DLD1 (cell line): ENCODE data around the gene RXRA.

Experiments
- in situ Hi-C: cut with HindIII; loops from 2 replicates; pipeline ENCODE4 v1.10.0; 2017; ENCODE audit warnings: low sequenced_read_pairs

The RXRA gene

DNA sequence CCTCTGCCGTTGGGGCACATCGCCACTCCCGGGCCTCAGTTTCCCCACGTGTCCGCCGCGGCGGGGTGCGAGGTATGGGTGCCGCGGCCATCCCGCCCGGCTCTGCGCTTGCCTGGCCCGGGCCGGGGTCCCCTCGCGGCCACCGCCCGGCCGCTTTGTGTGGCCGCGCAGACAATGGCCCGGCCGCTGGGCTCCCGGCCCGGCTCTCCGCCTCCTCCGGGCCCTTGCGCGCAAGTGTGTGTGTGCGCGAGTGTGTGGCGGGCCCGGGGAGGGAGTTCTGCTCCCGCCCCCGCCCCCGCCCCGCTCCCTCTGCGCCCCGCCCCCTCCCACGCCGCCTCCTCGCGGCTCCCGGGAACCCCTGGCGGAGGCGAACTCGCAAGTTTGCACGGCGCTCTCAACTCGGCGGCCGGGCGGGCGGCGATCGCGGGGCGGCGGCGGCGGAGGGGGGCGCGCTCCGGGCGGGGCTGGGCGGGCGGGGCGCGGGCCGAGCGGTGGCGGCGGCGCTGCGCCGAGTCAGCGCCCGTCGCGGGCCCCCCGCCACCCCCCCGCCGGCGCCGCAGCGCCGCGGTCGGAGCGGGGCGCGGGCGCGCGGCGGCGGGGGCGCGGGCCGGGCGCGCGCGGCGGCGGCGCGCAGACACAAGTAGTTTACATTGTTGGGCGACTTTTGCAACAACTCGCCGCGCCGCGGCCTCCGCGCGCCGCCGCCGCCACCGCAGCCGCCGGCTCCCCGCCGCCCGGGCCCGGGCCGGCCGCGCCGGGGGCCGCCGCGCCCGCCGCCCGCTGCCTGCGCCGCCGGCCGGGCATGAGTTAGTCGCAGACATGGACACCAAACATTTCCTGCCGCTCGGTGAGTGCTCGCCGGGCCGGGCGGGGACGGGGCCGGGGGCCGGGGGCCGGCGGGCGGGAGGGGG is at the start of gene RXRA:
TSS of gene RXRA (plus strand) at position 643 of the 911 bp plus-strand sequence. CDS start at position 820, 177 bp downstream.
- in situ Hi-C loops, result loop anchor here (10.0 kb wide), 1 partner anchor 119 kb away; no protein-coding TSS in a partner anchor

DNA sequence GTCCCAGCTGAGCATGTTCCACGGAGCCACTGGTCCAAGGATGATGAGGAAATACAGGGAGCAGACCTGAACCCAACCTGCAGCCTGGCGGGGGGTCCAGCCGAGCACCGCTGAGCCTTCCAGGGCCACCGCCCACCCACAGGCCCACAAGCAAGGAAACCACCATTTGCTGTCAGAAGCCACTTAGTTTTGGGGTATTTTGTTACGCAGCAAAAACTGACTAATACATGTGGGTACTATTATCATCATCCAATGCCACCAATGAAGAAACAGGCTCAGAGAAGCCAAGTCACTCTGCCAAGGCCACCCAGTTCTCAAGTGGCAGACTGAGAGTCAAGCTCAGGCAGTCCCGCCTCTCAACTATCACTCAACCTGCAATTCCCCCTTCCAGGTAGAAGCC is 48.0 kb upstream of the RXRA start:
- in situ Hi-C loops, result no loop called here

DNA sequence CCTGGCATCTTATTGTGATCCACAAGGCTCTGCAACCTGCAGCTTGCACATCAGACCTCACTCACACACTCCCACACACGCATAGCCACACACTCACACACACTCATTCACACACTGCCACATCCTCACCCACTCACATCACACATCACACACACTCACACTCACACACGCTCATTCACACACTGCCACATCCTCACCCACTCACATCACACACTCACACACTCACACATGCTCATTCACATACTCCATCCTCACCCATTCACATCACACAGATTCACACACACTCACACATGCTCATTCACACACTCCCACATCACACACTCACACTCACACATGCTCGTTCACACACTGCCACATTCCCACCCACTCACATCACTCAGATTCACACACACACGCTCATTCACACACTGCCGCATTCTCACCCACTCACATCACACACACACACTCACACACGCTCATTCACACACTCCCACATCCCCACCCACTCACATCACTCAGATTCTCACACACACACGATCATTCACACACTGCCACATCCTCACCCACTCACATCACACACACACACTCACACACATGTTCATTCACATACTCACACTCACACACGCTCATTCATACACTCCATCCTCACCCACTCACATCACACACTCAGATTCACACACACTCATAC is 47.1 kb upstream of the RXRA start:
- in situ Hi-C loops, result no loop called here

DNA sequence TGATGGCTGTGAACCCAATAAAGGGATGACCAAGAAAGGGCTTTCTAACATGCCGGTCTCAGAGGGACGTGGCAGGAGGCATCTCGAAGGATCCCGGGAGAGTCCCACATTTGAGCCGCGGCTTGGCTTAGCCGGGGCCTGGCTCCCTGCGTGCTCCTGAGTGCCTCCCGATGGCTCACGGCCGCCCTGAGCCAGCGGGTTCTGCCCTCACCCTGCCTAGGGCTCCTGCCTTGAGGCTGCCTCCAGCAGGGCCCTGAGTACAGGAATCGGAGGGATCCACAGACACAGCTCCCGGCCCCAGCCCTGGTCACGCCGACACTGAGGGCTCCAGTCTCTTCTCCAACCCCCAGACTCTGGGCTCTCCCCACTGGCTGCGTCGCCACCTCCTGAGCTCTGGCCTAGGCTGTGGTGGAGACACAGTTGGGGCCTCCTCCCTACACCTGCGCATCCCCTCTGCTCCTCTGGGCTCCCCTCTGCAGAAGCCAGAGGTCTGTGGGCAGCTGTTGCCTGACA is 44.1 kb upstream of the RXRA start:
- in situ Hi-C loops, result no loop called here

DNA sequence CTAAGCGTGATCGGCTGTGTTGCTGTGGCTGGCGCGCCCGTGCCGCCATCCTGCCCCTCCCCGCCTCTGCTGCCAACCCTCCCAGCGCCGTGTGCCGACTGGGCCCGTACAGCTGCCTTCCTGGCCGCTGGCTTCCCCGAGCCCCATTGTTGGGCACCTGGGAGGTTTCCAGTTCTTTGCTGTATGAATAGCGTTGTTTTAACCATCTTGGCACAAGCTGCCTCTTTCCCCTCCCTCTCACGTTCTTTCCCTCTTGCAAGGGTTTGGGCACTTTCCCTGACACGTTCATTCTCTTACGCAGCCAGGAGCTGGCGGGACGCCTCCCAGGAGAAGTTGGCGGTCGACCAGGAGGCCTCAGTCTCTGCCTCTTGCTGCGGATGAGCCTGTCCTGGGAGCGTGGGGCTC is 43.1 kb upstream of the RXRA start:
- in situ Hi-C loops, result no loop called here

DNA sequence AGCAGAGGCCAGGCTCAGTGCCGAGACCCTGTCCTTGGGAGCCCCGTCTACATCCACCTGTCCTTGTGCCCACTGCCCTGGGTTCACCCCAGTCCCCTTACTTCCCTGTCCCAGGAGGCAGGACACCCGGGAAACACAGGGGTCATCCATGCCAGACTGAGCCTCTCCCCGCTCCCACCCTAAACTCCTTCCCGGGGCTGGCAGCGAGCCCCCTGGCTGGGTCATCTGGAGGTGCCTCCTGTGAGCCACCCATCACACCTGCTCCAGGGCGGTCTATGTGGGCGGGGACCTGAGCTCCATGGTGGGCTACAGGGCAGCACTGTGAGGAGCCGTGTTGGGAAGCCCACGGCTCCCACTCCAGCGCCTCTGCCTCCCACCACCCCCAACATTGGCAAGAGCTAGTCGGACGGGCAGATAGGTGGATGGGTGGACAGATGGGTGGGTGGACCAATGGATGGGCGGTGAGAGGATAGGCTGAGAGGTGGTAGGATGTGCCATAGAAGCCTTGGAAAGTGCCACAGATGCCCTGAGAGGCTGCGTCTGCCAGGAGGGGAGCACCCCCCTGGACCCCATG is 42.5 kb upstream of the RXRA start:
- in situ Hi-C loops, result no loop called here

DNA sequence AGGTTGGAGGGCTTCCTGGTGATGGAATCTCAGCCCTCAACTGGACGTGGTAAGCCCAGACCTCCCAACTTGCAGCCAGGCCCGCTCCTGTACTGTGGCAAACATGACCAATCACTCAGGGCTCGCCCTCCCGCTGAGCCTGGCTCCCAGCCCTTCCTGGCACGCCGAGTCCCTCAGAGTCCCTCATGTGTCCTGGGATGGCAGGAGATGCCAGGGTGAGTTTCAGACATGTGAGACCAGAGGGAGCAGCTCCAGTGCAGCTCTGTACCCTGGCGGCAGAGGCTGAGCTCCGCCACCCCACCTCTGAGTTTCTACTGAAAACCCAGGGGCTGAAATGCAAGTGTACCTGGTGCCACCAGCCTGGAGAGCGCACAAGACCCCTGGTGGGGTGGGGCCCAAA is 42.0 kb upstream of the RXRA start:
- in situ Hi-C loops, result no loop called here

DNA sequence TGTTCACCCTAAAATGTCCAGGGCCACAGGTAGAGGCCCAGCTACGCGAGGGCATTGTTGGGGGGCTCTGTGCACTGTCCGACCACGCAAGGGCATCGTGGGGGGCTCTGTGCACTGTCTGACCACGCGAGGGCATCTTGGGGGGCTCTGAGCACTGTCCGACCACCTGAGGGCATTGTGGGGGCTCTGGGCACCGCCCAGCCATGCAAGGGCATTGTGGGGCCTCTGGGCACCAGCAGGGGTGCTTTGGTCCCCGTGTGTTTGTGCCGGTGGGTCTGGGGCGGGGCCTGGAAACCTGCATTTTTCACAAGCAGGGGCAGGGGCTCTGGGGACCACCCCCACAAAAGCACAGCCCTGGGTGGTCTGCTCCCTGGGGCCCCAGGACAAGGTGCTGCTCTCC is 41.5 kb upstream of the RXRA start:
- in situ Hi-C loops, result no loop called here

DNA sequence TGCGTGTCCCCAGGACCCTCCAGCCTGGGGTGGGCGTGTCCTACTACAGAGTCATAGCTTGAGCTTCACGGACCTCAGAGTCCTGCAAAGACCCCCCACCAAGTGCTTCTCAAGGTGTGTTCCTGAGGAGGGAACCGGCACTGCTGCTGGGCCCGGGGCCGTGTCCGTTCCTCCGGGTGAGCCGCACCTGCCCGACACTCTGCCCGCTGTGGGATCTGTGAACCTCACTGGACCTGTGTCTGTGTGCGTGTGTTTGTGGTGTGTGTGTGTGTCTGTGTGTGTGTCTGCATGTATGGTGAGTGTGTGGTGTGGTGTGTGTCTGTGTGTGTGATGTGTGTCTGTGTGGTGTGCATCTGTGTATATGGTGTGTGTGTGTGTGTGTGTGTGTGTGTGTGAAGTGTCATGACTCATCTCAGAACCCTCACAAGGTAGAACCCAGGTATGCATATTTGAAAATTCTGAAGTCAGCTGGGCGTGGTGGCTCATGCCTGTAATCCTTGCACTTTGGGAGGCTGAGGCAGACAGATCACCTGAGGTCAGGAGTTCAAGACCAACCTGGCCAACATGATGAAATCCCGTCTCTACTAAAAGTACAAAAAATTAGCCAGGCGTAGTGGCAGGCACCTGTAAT is 40.9 kb upstream of the RXRA start:
- in situ Hi-C loops, result no loop called here

DNA sequence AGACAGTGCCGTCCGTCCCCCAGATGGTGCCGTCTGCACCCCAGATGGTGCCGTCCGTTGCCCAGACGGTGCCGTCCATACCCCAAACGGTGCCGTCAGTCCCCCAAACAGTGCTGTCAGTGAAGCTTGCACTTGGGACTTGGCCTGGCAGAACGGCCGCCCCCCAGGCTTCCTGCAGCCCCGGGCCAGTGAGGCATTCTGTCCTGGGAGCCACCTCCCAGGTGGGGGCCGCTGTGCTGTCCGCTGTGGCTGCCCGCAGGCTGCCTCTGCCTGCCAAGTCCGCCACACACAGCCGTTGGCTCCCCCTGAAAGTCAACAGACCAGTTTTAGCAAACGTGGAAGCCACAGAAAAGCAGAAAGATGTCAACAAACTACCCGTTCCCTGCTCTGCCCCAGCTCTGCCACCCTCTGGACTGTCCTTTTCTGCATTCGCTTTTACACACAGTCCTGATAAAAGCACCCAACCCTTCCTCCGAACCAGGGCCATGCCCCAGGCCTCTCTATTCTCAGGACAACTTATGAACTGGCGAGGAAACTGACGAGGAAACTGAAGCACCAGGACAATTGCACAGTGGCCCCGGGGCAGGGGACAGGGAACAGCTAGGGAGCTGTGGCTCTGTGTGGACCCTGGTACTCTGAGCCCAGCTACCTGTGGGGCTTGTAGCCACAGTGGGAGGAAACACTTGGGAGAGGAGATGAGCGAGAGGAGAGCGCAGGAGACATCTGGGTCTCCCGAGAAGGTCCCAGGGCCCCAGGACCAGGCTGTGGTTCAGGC is 39.6 kb upstream of the RXRA start:
- in situ Hi-C loops, result no loop called here

DNA sequence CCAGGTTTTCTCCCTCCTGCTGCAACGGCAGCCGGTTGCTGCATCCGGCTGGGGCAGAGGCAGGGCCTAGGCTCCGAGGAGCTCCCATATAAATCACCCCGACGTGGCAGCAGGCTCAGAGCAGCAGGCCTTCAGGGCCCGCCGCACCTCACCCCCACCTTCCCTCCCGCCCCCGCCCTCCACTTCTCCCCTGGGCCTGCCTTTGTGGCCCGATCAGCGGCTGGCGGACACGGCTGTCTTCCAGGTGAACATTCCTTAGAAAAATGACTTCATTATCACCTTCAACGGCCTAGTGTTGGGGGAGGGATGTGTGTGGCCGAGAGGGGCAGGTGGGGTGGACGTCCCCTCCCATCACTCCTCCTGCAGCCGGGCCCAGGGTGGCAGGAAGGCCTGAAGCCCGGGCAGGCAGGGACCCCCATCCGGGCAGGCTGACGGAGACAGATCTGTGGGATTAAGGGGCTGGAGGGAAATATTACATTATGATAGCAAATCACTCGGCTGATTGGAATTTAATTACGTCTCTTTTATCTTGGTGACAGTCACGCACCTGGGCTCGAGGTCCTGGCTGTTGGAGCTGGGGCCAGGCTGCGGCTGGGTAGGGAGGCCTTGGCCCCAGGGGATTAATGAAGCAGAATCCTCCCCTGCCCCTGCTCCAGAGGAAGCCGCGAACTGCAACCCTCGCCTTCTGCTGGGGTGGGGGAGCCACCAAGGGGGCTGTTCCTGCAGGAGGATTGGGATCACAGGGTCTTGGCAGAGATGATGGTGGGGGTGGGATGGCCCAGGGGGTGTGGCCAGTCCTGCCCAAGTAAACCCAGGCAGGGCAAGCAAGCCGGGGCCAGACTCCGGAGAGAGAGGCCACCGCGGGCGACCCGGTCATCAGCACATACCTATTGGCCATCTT is 38.4 kb upstream of the RXRA start:
- in situ Hi-C loops, result no loop called here

DNA sequence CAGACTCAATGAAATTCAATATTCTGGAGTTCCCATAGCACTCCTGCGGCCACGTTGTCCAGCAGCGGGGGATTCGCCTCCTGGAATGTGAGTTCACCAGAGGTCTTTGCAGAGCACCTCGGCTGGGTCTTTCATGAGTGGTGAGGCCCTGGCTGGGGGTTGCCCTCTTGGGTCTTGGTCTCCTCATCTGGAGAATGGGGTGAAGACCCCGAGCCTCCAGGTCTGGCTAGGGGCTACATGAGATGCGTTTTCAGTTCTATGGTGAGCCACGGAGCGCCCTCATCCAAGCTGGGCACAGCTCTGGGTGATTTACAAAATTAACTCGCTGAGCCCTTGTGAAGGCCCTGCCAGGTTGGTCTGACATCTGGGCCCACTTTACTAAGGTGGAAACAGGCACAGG is 37.5 kb upstream of the RXRA start:
- in situ Hi-C loops, result no loop called here

DNA sequence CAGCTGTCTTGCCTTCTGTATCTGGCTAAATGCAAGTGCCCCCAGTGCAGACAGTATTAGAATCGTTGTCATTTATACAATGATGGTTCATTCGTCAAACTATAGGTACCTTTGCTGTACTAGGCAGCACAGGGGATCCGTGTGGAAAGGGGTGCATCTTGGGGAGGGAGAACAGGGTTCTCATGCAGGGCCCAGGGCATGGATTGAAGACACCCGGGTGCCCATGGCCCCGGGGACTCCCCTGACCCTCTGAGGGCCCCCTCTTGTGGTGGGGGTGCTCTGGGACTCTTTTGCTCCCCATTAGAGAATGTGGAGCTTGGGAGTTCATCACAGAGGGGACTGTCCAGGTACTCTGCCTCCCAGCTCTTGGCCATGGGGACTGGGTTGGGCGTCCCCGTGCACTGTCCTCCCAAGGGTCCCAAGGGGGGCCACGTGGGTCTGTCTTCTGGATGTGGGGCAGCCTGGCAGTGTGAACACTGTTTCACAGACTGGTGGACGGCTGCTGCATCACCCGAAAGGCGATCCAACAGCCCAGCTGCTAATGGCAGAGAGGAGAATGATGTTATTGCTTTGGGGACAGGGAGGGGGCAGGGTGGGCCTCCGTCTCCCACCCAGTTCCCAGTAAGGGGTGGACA is 36.9 kb upstream of the RXRA start:
- in situ Hi-C loops, result no loop called here

DNA sequence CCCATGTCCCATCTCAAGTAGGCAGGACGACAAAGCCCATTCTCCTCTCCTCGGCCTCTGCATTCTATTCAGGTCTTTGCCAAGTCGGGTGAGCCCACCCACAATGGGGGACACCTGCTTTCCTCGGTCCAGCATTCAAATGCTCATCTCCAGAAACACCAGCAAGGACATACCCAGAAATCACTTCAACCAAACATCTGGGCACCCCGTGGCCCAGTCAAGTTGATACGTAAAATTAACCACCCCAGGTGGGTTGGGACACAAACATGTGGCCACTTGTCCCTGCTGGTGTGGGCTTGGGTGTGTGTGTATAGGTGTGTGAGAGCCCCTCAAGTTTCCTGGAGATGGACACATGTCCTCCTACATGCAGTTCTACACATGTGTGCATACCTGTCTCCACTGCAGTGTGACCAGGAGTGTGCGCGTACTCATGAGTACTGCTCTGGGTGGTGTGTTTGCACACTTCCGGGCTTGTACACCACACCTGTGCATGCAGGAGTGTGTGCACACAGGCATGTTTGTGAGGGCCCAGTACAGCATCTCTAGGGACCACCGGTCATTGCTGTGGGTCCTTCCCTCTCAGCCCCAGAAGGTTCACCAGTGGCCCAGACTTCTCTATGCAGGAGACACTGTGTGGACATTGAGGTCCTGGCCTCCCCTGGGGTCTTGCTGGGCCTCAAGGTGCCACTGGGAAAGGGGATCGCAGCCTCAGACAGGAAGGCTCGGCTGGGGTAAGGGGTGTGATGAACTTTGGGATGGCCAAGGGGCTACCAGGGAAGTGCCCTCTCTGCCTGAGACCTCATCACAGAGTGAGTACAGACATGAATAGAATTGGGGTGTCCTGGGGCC is 35.4 kb upstream of the RXRA start:
- in situ Hi-C loops, result no loop called here

DNA sequence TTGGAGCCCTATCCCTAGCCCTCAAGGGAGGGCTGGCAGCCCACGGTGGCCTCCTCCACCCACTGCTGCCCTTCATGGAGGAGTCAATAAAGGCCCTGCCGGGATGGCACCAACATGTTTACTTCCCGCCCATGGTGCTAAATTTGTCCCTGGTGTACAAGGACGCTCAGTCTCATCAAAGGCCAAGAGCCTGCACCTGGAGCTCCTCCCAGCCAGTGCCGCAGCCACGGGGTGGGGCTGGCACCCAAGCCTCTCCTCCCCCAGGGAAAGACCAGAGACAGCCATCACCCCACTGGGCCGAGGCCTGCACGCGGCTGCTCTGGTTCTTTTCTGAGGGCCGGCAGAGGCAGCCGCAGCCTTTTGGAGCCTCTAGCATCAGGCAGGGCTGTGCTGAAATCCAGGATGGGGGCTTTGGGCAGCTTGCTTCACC is 34.8 kb upstream of the RXRA start:
- in situ Hi-C loops, result no loop called here

DNA sequence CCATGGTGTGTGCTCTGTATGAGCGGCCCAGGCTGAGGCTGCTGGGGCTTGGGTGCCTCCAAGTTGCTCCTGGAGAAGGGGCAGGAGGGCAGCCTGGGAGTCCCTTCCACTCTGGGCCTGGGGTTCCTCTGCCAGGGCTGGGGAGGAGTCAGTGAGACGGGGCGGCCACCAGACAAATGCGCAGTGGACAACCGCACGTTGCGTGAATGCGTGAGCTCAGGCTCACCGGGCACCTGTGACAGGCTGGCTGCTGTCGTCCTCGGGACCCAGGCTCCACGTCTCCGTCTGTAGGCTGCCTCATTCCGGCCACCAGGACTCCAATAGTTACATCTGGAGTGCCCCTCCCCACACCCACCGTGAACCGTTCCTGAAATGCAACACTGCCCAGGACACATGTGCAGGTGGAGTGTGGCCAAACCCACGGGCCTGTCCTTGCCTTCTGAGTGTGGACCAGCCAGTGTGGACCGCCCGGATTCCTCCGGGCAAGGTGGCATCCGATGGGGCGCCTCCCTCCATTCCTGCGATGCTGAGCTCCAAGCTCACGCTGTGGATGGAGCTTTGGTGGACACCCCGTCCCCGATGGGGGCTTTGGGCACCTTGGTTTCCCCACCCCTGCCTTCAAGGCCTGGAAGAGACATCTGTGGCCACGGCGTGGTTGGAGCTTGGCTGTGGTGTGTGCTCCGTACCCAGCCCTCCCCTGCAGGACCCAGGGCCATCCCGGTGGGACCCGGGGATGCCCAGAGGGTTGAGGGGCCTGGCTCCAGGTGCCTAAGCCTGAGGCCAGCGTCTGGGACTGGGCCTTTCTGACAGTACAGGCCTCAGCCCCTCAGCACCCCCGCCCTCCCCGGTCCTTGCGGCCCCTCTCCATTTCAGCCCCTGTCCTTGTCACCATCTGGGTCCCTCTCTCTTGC is 34.0 kb upstream of the RXRA start:
- in situ Hi-C loops, result no loop called here

DNA sequence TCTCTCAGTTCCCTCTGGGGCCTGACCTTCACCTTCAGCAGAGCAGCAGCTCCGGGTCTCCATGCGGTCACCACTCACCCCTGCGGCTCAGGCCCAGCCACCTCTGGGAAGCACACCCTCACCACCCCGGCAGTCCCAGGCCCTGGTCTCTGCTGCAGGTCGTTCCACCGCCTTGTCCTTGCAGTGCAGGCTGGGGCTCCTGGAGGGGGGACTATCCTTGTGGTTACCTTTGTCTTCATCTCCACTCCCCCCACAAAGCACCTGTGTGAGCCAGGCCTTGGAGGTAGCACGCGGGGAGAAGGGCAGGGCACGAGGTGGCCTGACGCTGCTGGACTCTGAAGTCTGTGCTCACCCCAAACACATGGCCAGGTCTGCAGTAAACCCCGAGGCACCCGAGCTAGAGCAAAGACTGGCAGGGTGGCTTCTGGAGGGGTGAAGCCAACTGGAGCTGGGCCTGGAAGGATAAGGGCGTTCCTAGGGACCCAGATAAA is 33.2 kb upstream of the RXRA start:
- in situ Hi-C loops, result no loop called here
